Stimulated activated CD4-positive, alpha-beta T cell treated with anti-CD3 and anti-CD28 coated beads, Interleukin-12 subunit alpha, Interleukin-12 subunit beta, amount 100 ng/mL, for 4 hours (primary cell): ENCODE measurements around the gene ADAD2.

Experiments
- DNase-seq: peaks from one replicate; pipeline ENCODE4 v3.0.0-alpha.2; 2020

The ADAD2 gene

GRCh38 chr16:84190731-84191388 lies at the start of gene ADAD2:
ADAD2 (plus strand) TSS chr16:84191157; CDS start chr16:84191231, 74 bp downstream.
- no peak for DNase-seq

GRCh38 chr16:84143081-84143480 lies 47.9 kb upstream of the ADAD2 start:
- no peak for DNase-seq

- no peak for DNase-seq
These were observed 47.2 kb upstream of the ADAD2 start for GRCh38 chr16:84143784-84144199.

GRCh38 chr16:84144209-84144858 lies 46.6 kb upstream of the ADAD2 start:
- DNase-seq: peak; percentile 20

- DNase-seq: peak; percentile 95
These were observed 45.9 kb upstream of the ADAD2 start, which contains the start of the genes DNAAF1 and HSDL1 for GRCh38 chr16:84144859-84145639. DNAAF1 (plus strand) TSS chr16:84145308; CDS start chr16:84145441, 133 bp downstream. HSDL1 (minus strand) TSS chr16:84145177; CDS start chr16:84131321, 13,856 bp downstream.

- DNase-seq: no peak
These were observed 40.0 kb upstream of the ADAD2 start for GRCh38 chr16:84150926-84151325.

GRCh38 chr16:84153660-84154214 lies 37.2 kb upstream of the ADAD2 start:
- no peak for DNase-seq

- no peak for DNase-seq
These were observed 35.7 kb upstream of the ADAD2 start for GRCh38 chr16:84155226-84155625.

GRCh38 chr16:84155771-84156170 lies 35.2 kb upstream of the ADAD2 start:
- no peak for DNase-seq

GRCh38 chr16:84156342-84156784 lies 34.6 kb upstream of the ADAD2 start:
- no peak for DNase-seq

- DNase-seq: no peak
These were observed 31.9 kb upstream of the ADAD2 start for GRCh38 chr16:84159007-84159406.

GRCh38 chr16:84159800-84160199 lies 31.2 kb upstream of the ADAD2 start:
- no peak for DNase-seq

GRCh38 chr16:84161037-84161436 lies 29.9 kb upstream of the ADAD2 start:
- no peak for DNase-seq

GRCh38 chr16:84161801-84162200 lies 29.2 kb upstream of the ADAD2 start:
- DNase-seq: no peak

GRCh38 chr16:84165746-84166145 lies 25.2 kb upstream of the ADAD2 start:
- DNase-seq: no peak

- DNase-seq: no peak
These were observed 23.9 kb upstream of the ADAD2 start for GRCh38 chr16:84166796-84167695.

GRCh38 chr16:84169765-84170310 lies 21.1 kb upstream of the ADAD2 start:
- DNase-seq: no peak

- DNase-seq: no peak
These were observed 16.6 kb upstream of the ADAD2 start for GRCh38 chr16:84174396-84174795.

GRCh38 chr16:84175350-84176081 lies 15.4 kb upstream of the ADAD2 start:
- peak; percentile 65 for DNase-seq

- no peak for DNase-seq
These were observed 14.5 kb upstream of the ADAD2 start for GRCh38 chr16:84176192-84177053.
